ENCODE data around the gene FOXA1. TPM values are rescaled to one million over a fixed set of nuclear protein-coding genes. Genes with fewer than 3 reads are reported as not detected.

Gene FOXA1
- total and polyA plus RNA-seq, 2 of the 8 experiments (the other 6 are each of a cell fraction or from before 2014, with no cell fraction given): 0.08 to 0.20 TPM

DNA sequence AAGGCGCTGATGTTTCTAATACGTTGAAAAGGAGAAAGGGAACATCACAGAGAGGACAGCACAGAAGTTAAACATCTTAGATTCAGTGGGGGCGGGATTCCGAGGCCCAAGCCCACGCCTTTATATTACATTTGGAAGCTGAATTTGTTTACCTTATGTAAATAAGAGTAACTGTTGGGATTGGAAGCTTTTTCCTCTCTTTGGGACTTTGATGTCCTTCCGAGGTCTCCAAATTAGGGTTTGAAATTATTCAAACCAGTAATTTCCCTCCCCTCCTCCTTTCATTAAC is 6.4 kb downstream of the FOXA1 start (continued):
- no peak for TF ChIP-seq CHD7 (IDR thresholded peaks at IDR 0.05; ENCODE audit: insufficient replicate concordance, low read length)
